OCI-LY1 (cell line): ENCODE results near the gene OR10A6.

Experiments used
- CTCF ChIP-seq: fragments of 200-600 bp; sonication (generic), shearing (Covaris generic); IDR thresholded peaks from 2 replicates; pipeline ENCODE4 v1.5.1; 2017; ENCODE audit warnings: mild to moderate bottlenecking, antibody characterized with exemption, low read length, moderate library complexity, mixed read lengths
- EZH2 ChIP-seq: fragments of 200-600 bp; sonication (generic), shearing (Covaris generic); IDR thresholded peaks from 2 replicates; pipeline ENCODE4 v1.8.0; 2017; ENCODE audit warnings: borderline replicate concordance, mixed run types, mild to moderate bottlenecking, antibody characterized with exemption, low read length, moderate library complexity, mixed read lengths

DNA sequence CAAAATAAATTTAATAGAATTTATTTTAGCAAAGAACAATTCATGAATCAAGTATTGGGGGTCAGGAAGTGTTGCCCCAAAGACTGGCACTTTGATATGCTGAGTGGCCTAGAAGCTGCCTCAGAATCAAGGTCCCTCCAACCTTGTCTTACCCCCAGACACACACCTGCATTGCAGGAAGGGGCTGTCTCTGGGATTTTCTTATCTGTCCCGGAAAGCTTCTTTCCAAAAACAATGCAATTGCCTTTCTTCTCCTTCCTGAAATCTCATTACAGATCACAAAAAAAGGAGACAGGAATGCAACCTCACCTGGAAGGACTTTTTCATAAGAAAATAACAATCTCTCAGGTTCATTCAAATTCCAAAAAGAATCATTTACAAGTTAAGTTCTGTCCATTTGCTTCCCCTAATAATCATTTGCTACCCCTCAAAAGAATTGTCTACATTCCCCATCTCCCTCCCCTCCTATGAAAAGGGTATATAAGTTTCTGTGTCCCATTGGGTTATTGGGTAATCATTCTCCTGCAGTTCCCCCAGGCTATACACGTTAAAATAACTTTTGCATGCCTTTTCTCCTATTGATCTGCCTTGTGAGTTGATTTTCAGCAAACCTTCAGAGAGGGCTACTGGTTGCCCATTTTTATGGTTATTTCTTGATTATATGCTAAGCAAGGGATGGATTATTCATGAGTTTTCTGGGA, 21.3 kb downstream of the OR10A6 start:
- TF ChIP-seq CTCF (no peak), EZH2 (no peak)
